GM23248 (cell line): ENCODE data around the gene VPS8. TPM values are rescaled to one million over a fixed set of nuclear protein-coding genes. Genes with fewer than 3 reads are reported as not detected.
A peak's percentile ranks its signal among the peaks of the same experiment; 100 is the strongest.

Experiments
- DNase-seq: peaks from one replicate; pipeline ENCODE4 v3.0.0-alpha.2; 2015
- H2AFZ ChIP-seq: fragments of 200-600 bp; sonication (generic); 2 replicates; pipeline ENCODE4 v1.6.1; 2016; ENCODE audit warnings: antibody characterized with exemption
- H3F3A ChIP-seq: fragments of 200-600 bp; sonication (generic); 2 replicates; pipeline ENCODE4 v1.6.1; 2016; ENCODE audit warnings: mild to moderate bottlenecking, antibody characterized with exemption, mixed run types; ENCODE audit not compliant: insufficient read depth
- H3K27ac ChIP-seq: fragments of 200-600 bp; sonication (generic); 2 replicates; pipeline ENCODE4 v1.5.1; 2016; ENCODE audit warnings: mild to moderate bottlenecking
- H3K27me3 ChIP-seq: fragments of 200-600 bp; sonication (generic); replicated peaks from 2 replicates; pipeline ENCODE4 v1.6.1; 2016; ENCODE audit warnings: mild to moderate bottlenecking; ENCODE audit not compliant: insufficient read depth
- H3K36me3 ChIP-seq: fragments of 200-600 bp; sonication (generic); 2 replicates; pipeline ENCODE4 v1.6.1; 2016; ENCODE audit warnings: low read depth, mild to moderate bottlenecking
- H3K4me1 ChIP-seq: fragments of 200-600 bp; sonication (generic); 2 replicates; pipeline ENCODE4 v1.6.1; 2016; ENCODE audit warnings: mild to moderate bottlenecking; ENCODE audit not compliant: insufficient read depth
- H3K4me2 ChIP-seq: fragments of 200-600 bp; sonication (generic); one replicate; pipeline ENCODE4 v1.6.1; 2016; ENCODE audit warnings: mild to moderate bottlenecking; ENCODE audit not compliant: unreplicated experiment
- H3K4me3 ChIP-seq: fragments of 200-600 bp; sonication (generic); 2 replicates; pipeline ENCODE4 v1.5.1; 2016; ENCODE audit warnings: mild to moderate bottlenecking
- H3K79me2 ChIP-seq: fragments of 200-600 bp; sonication (generic); 2 replicates; pipeline ENCODE4 v1.6.1; 2016; ENCODE audit warnings: mild to moderate bottlenecking; ENCODE audit not compliant: insufficient read depth
- H3K9ac ChIP-seq: fragments of 200-600 bp; sonication (generic); 2 replicates; pipeline ENCODE4 v1.6.1; 2016; ENCODE audit warnings: mild to moderate bottlenecking
- H3K9me2 ChIP-seq: fragments of 200-600 bp; sonication (generic); 2 replicates; pipeline ENCODE4 v1.6.1; 2016; ENCODE audit warnings: mixed run types, mild to moderate bottlenecking, moderate library complexity; ENCODE audit not compliant: insufficient read depth
- H3K9me3 ChIP-seq: fragments of 200-600 bp; sonication (generic); one replicate; pipeline ENCODE4 v1.6.1; 2017; ENCODE audit warnings: low read depth
- H4K20me1 ChIP-seq: fragments of 200-600 bp; sonication (generic); 2 replicates; pipeline ENCODE4 v1.6.0; 2016; ENCODE audit not compliant: insufficient read depth
- EZH2 ChIP-seq: fragments of 200-600 bp; sonication (generic); IDR thresholded peaks from 2 replicates; pipeline ENCODE4 v1.6.1; 2018; ENCODE audit warnings: antibody characterized with exemption, mild to moderate bottlenecking; ENCODE audit not compliant: insufficient read depth, poor library complexity, severe bottlenecking
- EZH2phosphoT487 ChIP-seq: fragments of 200-600 bp; sonication (generic); IDR thresholded peaks from 2 replicates; pipeline ENCODE4 v1.6.1; 2018; ENCODE audit warnings: antibody characterized with exemption, moderate library complexity, mild to moderate bottlenecking, low read depth; ENCODE audit not compliant: insufficient read depth
- WGBS, 2 experiments: methylation state at CpG; one replicate each; pipeline ENCODE4 v1.1.6; 2015 to 2017; ENCODE audit warnings: low lambda C conversion rate in 2 of 2, low coverage in 1 of 2; ENCODE audit errors: missing lambda C conversion rate in 2 of 2; 5-methylcytosine and 5-hydroxymethylcytosine counted together
- in situ Hi-C: fragments of 300-500 bp; cut with MboI; formaldehyde crosslinking; loops from 2 replicates; pipeline ENCODE4 v1.15.0; 2020
- polyA plus RNA-seq: library from polyadenylated mRNA; unstranded; fragments of >200 nt; fragmentation: Nextera tagmentation; extraction: Ambion mirVana; gene quantifications from 2 replicates; pipeline ENCODE4 v1.2.1, GENCODE V29; 2016
- total RNA-seq: library from RNA; depleted of rRNA; stranded (reverse); fragments of >200 nt; shearing (Covaris generic); gene quantifications from 2 replicates; pipeline ENCODE4 v1.2.3, GENCODE V29; 2014

Gene VPS8
- total and polyA plus RNA-seq, 2 experiments from 2014 or later = 17.8 to 45.5 TPM

DNA sequence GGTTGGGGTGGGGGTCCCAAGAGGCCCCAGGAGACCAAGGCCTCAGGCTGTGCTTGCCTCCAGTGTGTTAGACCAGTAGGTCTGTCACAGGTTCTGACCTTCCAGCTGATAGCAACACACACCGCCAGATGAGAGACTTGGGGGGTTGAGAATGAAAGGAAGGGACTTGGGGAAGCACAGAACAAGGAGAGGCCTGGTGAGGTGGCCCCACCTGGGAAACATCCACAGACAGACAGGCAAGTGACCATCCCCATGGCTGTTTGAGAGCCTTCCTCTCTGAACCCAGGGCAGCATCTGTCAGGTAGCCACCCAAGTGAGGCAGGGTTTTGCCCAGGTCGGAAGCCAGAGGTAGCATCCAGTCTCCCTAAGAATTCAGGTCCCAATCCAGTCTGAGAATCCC is 35.0 kb upstream of the VPS8 start:
- Histone ChIP-seq H3F3A (no peaks in the 10 kb centered on the region), H2AFZ (no peak overlapping the region), H3K36me3 (no peaks in the 10 kb centered on the region), H3K79me2 (no peaks in the 10 kb centered on the region), H3K9me3 (no peaks in the 10 kb centered on the region), H3K4me2 (no peak overlapping the region), H3K27ac (no peak overlapping the region), H3K4me3 (no peak overlapping the region), H3K27me3 (no peaks in the 10 kb centered on the region; the same call in 1 of the 2 replicates), H3K9me2 (no peaks in the 10 kb centered on the region), H3K9ac (no peak overlapping the region), H3K4me1 (peaks cover 25% of the 10 kb centered on the region), H4K20me1 (no peaks in the 10 kb centered on the region)
- no peak for TF ChIP-seq EZH2
- no peak for TF ChIP-seq EZH2phosphoT487
- no peak for DNase-seq
- in situ Hi-C loops = loop anchor here (25.0 kb wide), 1 partner anchor 415 kb away; the partner anchor contains the start of genes CLCN2 and POLR2H
- WGBS, 2 experiments = 72 to 86% methylated on average over 2 of the region's 2 CpGs

GRCh38 chr3:184777566-184778356 is 34.2 kb upstream of the VPS8 start:
- Histone ChIP-seq H3K27me3 (no peaks in the 10 kb centered on the region; the same call in 1 of the 2 replicates), H2AFZ (no peak overlapping the region), H3K4me2 (no peak overlapping the region), H3K79me2 (no peaks in the 10 kb centered on the region), H3K9ac (no peak overlapping the region), H3K4me1 (peaks cover 25% of the 10 kb centered on the region), H3K9me2 (no peaks in the 10 kb centered on the region), H3K36me3 (no peaks in the 10 kb centered on the region), H3K4me3 (no peak overlapping the region), H3K27ac (no peak overlapping the region), H3K9me3 (no peaks in the 10 kb centered on the region), H4K20me1 (no peaks in the 10 kb centered on the region), H3F3A (no peaks in the 10 kb centered on the region)
- peak; percentile 96 for DNase-seq
- in situ Hi-C loops = loop anchor here (25.0 kb wide), 1 partner anchor 415 kb away; the partner anchor contains the start of genes CLCN2 and POLR2H
- TF ChIP-seq EZH2phosphoT487 (no peak), EZH2 (no peak)
- WGBS, 2 experiments = 9 to 15% methylated on average over 11 of the region's 11 CpGs

DNA sequence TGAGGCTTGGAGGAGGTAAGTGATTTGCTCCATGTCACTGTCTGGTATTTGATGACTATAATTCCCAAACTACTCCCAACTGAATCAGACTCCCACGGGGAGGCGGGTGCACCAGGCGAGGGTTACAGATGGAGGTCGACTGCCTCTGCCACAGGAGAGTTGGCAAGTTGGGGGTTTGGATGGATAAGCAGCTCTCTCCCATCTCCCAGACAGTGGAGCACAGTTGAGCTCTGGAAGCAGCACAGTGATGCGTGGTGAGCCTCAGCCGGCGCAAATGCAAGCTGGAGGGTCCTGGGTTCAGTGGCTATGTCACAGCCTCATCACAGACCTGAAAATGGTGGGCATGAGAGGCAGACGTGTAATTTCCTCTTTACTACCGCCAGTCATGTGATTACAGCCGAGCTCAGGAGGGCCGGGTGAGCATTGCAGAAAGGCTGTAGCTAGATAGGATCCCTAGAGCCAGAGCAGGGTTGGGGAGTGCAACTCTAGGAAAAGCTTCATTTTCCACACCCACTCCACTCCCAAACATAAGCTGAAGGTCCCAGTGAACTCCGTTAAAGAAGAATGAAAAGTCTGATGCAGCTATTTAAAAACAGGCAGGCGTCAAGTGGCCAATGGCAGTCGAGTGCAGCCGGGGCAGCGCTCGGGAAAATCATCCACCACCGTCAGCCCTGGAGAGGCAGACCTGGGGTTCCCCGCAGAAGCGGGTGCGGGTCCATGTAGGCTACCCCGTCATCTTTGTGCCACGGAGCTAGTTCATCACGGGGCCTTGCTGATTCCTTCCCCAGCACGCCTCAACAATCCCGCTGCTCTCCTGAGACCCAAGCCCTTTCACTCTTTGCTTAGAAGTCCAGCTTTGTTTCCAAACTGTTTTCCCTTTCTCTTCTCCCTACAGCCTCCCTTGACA is 33.3 kb upstream of the VPS8 start:
- Histone ChIP-seq H2AFZ (no peak overlapping the region), H3K79me2 (no peaks in the 10 kb centered on the region), H3K9me3 (no peaks in the 10 kb centered on the region), H3K4me1 (peaks cover 22% of the 10 kb centered on the region), H3K9me2 (no peaks in the 10 kb centered on the region), H3K36me3 (no peaks in the 10 kb centered on the region), H3F3A (no peaks in the 10 kb centered on the region), H3K9ac (no peak overlapping the region), H4K20me1 (no peaks in the 10 kb centered on the region), H3K4me2 (no peak overlapping the region), H3K27ac (no peak overlapping the region), H3K27me3 (no peaks in the 10 kb centered on the region; the same call in 1 of the 2 replicates), H3K4me3 (no peak overlapping the region)
- TF ChIP-seq EZH2 (no peak), EZH2phosphoT487 (no peak)
- no peak for DNase-seq
- WGBS, 2 experiments = 53 to 55% methylated on average over 25 to 26 of the region's 26 CpGs
- in situ Hi-C loops = loop anchor here (25.0 kb wide), 1 partner anchor 416 kb away; the partner anchor contains the start of genes CLCN2 and POLR2H

- Histone ChIP-seq H2AFZ (no peak overlapping the region), H3K27ac (no peak overlapping the region), H3K36me3 (no peaks in the 10 kb centered on the region), H3K4me2 (no peak overlapping the region), H4K20me1 (no peaks in the 10 kb centered on the region), H3F3A (peaks cover 14% of the 10 kb centered on the region), H3K4me3 (no peak overlapping the region), H3K4me1 (peaks cover 32% of the 10 kb centered on the region), H3K79me2 (no peaks in the 10 kb centered on the region), H3K9me3 (no peaks in the 10 kb centered on the region), H3K9ac (no peak overlapping the region), H3K27me3 (no peaks in the 10 kb centered on the region; the same call in 1 of the 2 replicates), H3K9me2 (no peaks in the 10 kb centered on the region)
- no peak for TF ChIP-seq EZH2phosphoT487
- no peak for TF ChIP-seq EZH2
- in situ Hi-C loops = loop anchor here (25.0 kb wide), 1 partner anchor 419 kb away; the partner anchor contains the start of genes CLCN2 and POLR2H
- WGBS, 2 experiments = 44 to 49% methylated on average over 6 of the region's 6 CpGs
- DNase-seq = peak; percentile 54
Observed at GRCh38 chr3:184780981-184781515, 30.9 kb upstream of the VPS8 start.
